Measurements from ENCODE around the gene HSPBAP1.

HSPBAP1 gene

DNA sequence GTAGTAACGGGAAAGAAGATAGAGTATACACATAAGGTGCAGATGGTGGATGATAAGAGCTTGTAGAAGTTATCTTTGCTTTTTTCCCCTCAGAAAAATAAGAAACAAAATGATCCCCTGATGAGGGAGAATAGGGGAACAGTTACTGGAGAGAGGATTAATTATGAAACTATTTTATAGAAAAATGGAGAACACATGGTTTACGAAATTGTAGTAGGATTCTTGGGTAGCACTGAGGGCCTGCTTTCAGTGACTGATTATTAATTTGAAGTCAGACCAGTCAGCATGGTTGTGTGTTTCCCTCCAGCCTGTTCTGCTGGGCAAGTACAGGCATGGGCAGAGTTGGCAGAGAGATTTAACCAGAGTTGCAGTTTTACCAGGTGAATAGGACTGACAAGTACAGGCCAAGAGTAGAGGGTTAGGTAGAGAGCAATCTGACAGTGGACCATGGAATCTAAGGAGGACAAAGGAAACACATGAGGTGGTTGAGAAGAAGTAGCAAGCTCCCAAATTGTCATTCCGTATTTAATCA is 7.1 kb upstream of the HSPBAP1 start:
- Histone ChIP-seq H3K36me3 (ENCODE audit: control insufficient read depth, insufficient read depth, low read length) (no peaks in the 10 kb centered on the region), H3K9me3 (ENCODE audit: control insufficient read depth, insufficient read depth, low read length) (no peaks in the 10 kb centered on the region), H3K27me3 (ENCODE audit: control insufficient read depth, insufficient read depth, low read length) (no peaks in the 10 kb centered on the region; the same call in 1 of the 2 replicates), H3K4me3 (ENCODE audit: low read length) (no peak overlapping the region), H3K4me1 (ENCODE audit: control insufficient read depth, insufficient read depth, low read length) (no peaks in the 10 kb centered on the region), H3K27ac (ENCODE audit: low read length) (no peak overlapping the region)
- WGBS (ENCODE audit: insufficient coverage, insufficient read length), result no CpG with 5 or more reads among the region's 3 CpGs
- no peak for DNase-seq (ENCODE audit: low read depth, low spot score)

DNA sequence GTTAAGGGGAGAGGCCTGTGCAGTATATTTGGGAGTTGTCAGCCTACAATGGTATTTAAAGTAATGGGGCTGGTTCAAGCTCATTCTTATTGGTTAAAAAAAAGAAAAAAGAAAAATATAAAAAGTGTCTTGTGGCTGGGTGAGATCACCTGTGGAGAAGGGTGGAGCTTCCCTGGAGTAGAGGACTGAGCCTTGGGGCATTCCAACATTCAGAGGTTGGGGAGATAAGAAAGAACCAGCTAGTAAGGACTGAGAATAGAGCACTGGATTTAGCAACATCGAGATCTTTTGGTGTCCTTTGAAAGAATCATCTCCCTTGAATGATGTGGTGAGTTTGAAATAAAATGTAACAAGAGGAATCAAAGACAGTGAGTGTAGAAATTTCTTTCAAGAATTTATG is 6.4 kb upstream of the HSPBAP1 start:
- H3K27ac ChIP-seq (ENCODE audit: low read length), result no peak overlapping the region
- no peaks in the 10 kb centered on the region for H3K4me1 ChIP-seq (ENCODE audit: control insufficient read depth, insufficient read depth, low read length)
- no peaks in the 10 kb centered on the region for H3K36me3 ChIP-seq (ENCODE audit: control insufficient read depth, insufficient read depth, low read length)
- no peak overlapping the region for H3K4me3 ChIP-seq (ENCODE audit: low read length)
- no CpG with 5 or more reads among the region's 1 CpG for WGBS (ENCODE audit: insufficient coverage, insufficient read length)
- no peak for DNase-seq (ENCODE audit: low read depth, low spot score)
- H3K27me3 ChIP-seq (ENCODE audit: control insufficient read depth, insufficient read depth, low read length), result no peaks in the 10 kb centered on the region; the same call in 1 of the 2 replicates
- no peaks in the 10 kb centered on the region for H3K9me3 ChIP-seq (ENCODE audit: control insufficient read depth, insufficient read depth, low read length)

DNA sequence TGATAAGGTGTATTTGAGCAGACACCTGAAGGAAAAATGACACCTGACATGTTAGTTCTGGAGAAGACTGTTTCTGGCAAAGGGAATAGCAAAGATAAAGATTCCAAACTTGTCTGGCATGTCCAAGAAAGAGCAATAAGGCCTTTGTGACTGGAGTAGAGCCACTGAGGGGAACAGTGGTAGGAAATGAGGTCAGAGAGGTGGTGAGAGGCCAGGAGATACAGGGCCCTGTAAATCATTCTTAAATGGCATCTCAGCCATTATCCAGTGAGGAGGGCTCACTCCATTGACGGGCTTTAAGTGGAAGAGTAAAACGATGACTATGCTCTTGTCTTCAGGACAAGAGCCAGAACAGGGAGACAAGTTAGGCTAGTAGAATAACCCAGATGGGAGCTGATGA is 5.7 kb upstream of the HSPBAP1 start:
- no CpG with 5 or more reads among the region's 2 CpGs for WGBS (ENCODE audit: insufficient coverage, insufficient read length)
- Histone ChIP-seq H3K36me3 (ENCODE audit: control insufficient read depth, insufficient read depth, low read length) (no peaks in the 10 kb centered on the region), H3K4me1 (ENCODE audit: control insufficient read depth, insufficient read depth, low read length) (no peaks in the 10 kb centered on the region), H3K4me3 (ENCODE audit: low read length) (no peak overlapping the region), H3K27me3 (ENCODE audit: control insufficient read depth, insufficient read depth, low read length) (no peaks in the 10 kb centered on the region; the same call in 1 of the 2 replicates), H3K27ac (ENCODE audit: low read length) (no peak overlapping the region), H3K9me3 (ENCODE audit: control insufficient read depth, insufficient read depth, low read length) (no peaks in the 10 kb centered on the region)
- no peak for DNase-seq (ENCODE audit: low read depth, low spot score)

DNA sequence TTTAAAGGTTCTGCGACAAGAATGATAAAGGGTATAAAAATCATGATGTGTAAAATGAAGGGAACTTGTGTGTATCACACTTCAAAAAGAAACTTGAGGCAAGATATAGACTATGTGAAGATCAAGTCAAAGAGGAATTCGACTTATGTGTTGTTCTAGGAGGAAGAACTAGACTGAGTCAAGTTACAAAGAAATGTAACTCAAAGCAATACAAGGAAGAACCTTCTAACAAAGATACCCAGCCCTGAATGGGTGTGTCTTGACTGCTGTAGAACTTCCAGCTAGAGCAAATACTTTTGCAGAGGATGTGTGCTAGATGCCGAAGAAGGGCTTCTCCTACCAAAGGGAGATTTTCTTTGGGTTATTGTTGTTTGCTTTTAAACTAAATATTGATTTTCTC is 3.7 kb upstream of the HSPBAP1 start:
- no CpG with 5 or more reads among the region's 3 CpGs for WGBS (ENCODE audit: insufficient coverage, insufficient read length)
- no peak overlapping the region for H3K27ac ChIP-seq (ENCODE audit: low read length)

DNA sequence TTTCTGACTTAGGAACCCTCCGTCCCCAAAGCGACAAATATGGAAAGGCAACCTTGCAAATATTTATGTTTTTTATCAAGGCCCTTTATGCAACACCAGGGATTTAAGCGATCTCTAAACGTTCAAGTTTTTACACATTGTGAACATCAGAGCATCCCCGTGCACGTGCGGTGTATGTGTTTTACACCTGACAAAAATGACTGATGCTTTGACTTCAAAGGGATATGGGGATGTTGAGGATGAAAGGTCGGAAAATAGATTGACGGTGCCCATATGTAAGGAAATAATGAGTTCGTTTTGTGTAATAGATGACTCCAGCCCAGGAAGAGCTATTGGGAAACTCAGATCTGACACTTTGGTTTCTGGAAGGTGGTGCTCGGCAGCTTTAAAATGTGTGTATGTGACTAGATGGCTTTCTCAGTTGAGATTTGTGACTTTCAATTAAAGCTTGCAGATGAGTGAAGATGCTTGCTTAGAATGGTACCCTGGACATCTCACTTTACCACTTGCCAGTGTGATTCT is 2.1 kb upstream of the HSPBAP1 start:
- no peaks in the 10 kb centered on the region for H3K4me1 ChIP-seq (ENCODE audit: control insufficient read depth, insufficient read depth, low read length)
- H3K9me3 ChIP-seq (ENCODE audit: control insufficient read depth, insufficient read depth, low read length), result no peaks in the 10 kb centered on the region
- DNase-seq (ENCODE audit: low read depth, low spot score), result no peak
- 100% methylated on average over 3 of the region's 11 CpGs for WGBS (ENCODE audit: insufficient coverage, insufficient read length)
- H3K27ac ChIP-seq (ENCODE audit: low read length), result no peak overlapping the region
- no peaks in the 10 kb centered on the region; the same call in 1 of the 2 replicates for H3K27me3 ChIP-seq (ENCODE audit: control insufficient read depth, insufficient read depth, low read length)
- peak overlapping the region; percentile 73; the same call in 1 of the 2 replicates for H3K4me3 ChIP-seq (ENCODE audit: low read length)
- no peaks in the 10 kb centered on the region for H3K36me3 ChIP-seq (ENCODE audit: control insufficient read depth, insufficient read depth, low read length)

More for the DNA sequence above, 3.7 kb upstream of the HSPBAP1 start:
- no peaks in the 10 kb centered on the region for H3K4me1 ChIP-seq (ENCODE audit: control insufficient read depth, insufficient read depth, low read length)
- no peak overlapping the region for H3K4me3 ChIP-seq (ENCODE audit: low read length)
- no peaks in the 10 kb centered on the region; the same call in 1 of the 2 replicates for H3K27me3 ChIP-seq (ENCODE audit: control insufficient read depth, insufficient read depth, low read length)
- no peaks in the 10 kb centered on the region for H3K9me3 ChIP-seq (ENCODE audit: control insufficient read depth, insufficient read depth, low read length)
- H3K36me3 ChIP-seq (ENCODE audit: control insufficient read depth, insufficient read depth, low read length), result no peaks in the 10 kb centered on the region
- no peak for DNase-seq (ENCODE audit: low read depth, low spot score)

DNA sequence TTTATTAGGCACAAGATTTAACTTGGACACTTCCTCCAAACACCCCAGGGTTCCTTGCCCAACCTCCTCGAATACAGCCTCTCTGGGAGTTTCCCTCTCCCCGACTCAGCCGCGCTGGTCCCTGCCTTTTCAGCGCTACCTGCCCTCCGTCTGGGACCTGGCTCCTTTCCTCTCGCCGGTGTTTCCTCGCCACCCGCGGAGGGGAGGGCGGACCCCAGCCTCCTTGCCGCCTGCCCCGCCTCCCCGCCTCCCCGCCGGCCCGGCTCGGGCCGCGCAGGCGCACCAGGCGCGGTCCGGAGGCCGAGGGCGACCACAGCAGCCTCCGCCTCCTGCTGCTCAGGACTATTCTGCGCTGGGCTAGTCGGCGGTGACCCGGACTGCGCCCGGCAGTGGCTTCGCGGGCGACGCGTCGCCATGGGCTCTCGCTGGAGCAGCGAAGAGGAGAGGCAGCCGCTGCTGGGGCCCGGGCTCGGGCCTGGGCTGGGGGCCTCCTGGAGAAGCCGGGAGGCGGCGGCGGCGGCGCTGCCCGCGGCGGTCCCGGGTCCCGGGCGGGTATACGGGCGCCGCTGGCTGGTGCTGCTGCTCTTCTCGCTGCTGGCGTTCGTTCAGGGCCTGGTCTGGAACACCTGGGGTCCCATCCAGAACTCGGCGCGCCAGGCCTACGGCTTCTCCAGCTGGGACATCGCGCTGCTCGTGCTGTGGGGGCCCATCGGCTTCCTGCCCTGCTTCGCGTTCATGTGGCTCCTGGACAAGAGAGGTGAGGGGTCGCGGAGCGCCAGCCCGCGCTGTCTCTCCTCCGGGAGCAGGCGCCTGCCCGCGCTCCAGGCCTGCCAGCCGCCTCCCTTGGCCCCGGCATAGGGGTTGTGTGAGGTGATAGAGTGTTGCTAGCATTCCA is 1.4 kb upstream of the HSPBAP1 start, which contains the start of gene SLC49A4:
Gene SLC49A4 (plus strand): TSS at position 291 of the 895 bp plus-strand sequence. CDS start 124 bp downstream, at position 415.
- WGBS (ENCODE audit: insufficient coverage, insufficient read length), result no CpG with 5 or more reads among the region's 84 CpGs
- no peaks in the 10 kb centered on the region; the same call in 1 of the 2 replicates for H3K27me3 ChIP-seq (ENCODE audit: control insufficient read depth, insufficient read depth, low read length)
- H3K27ac ChIP-seq (ENCODE audit: low read length), result no peak within 1 kb of the TSS
- H3K9me3 ChIP-seq (ENCODE audit: control insufficient read depth, insufficient read depth, low read length), result no peaks in the 10 kb centered on the region
- peak within 1 kb of the TSS; percentile 73 for H3K4me3 ChIP-seq (ENCODE audit: low read length)
- no peaks in the 10 kb centered on the region for H3K36me3 ChIP-seq (ENCODE audit: control insufficient read depth, insufficient read depth, low read length)
- no peaks in the 10 kb centered on the region for H3K4me1 ChIP-seq (ENCODE audit: control insufficient read depth, insufficient read depth, low read length)
- DNase-seq (ENCODE audit: low read depth, low spot score), result peak; percentile 75

DNA sequence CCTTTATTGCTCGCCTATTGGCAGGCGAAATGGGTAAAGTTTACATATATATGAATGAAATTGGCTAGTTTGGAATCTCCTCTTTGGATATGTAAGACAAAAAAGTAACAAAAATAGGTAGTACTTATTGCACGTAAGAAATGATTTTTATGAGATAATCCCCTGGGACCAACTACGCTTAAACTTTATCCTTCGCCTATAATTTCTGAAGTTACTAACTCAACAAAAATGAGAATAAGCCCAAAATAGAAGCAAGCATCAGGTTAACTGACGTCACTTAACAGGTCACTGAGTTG is 800 bp upstream of the HSPBAP1 start:
- no CpG with 5 or more reads among the region's 6 CpGs for WGBS (ENCODE audit: insufficient coverage, insufficient read length)
- DNase-seq (ENCODE audit: low read depth, low spot score), result no peak
- no peak overlapping the region for H3K27ac ChIP-seq (ENCODE audit: low read length)
- no peaks in the 10 kb centered on the region for H3K9me3 ChIP-seq (ENCODE audit: control insufficient read depth, insufficient read depth, low read length)
- peak overlapping the region; percentile 73; the same call in 1 of the 2 replicates for H3K4me3 ChIP-seq (ENCODE audit: low read length)
- no peaks in the 10 kb centered on the region for H3K36me3 ChIP-seq (ENCODE audit: control insufficient read depth, insufficient read depth, low read length)
- no peaks in the 10 kb centered on the region for H3K4me1 ChIP-seq (ENCODE audit: control insufficient read depth, insufficient read depth, low read length)
- H3K27me3 ChIP-seq (ENCODE audit: control insufficient read depth, insufficient read depth, low read length), result no peaks in the 10 kb centered on the region; the same call in 1 of the 2 replicates

DNA sequence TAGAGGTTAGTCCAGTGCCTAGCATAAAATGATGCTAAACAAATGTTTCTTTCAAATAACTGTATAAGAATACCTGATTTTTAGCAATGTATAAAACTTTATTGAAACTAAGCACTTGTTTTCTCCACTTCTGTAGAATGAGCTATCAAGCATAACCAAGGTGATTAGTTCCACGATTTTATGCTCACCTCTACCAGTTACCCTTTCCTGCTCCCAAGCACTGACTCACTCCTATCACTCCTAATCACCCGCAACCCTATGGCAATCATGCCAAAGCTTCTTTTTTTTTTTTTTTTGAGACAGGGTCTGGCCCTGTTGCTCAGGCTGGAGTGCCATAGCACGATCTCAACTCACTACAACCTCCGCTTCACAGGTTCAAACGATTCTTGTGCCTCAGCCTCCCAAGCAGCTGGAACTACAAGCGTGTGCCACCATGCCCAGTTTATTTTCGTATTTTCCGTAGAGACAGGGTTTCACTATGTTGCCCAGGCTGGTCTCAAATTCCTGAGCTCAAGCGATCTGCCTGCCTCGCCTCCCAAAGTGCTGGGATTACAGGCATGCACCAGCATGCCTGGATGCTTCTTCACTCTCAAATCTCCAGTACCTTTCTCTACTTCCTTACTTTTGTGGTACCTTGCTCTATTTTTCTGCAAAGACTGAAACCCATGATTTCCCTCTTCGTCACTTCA is 3.9 kb downstream of the HSPBAP1 start:
- no peak for DNase-seq (ENCODE audit: low read depth, low spot score)
- WGBS (ENCODE audit: insufficient coverage, insufficient read length), result no CpG with 5 or more reads among the region's 11 CpGs
- H3K9me3 ChIP-seq (ENCODE audit: control insufficient read depth, insufficient read depth, low read length), result no peaks in the 10 kb centered on the region
- H3K36me3 ChIP-seq (ENCODE audit: control insufficient read depth, insufficient read depth, low read length), result no peaks in the 10 kb centered on the region; the same call in 1 of the 2 replicates
- no peak overlapping the region for H3K4me3 ChIP-seq (ENCODE audit: low read length)
- no peak overlapping the region for H3K27ac ChIP-seq (ENCODE audit: low read length)
- H3K27me3 ChIP-seq (ENCODE audit: control insufficient read depth, insufficient read depth, low read length), result no peaks in the 10 kb centered on the region
- H3K4me1 ChIP-seq (ENCODE audit: control insufficient read depth, insufficient read depth, low read length), result no peaks in the 10 kb centered on the region

DNA sequence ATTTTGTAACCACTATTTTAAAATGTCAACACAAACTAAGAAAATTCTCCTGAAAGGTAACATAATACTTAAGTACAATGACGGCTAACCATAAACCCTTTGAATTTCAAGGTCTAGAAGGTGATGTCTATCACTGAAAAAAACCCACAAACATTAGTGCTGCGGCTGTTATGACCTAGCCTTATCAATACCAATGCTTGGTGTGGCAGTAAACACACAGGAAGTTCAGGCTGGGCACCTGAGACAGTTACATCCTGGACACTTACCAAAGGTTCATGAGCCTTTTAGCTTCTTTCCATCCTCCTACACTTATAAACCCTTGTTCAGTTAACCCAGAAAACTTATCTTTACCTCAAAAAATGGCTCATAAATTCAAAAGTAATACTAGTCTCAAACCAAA is 5.8 kb downstream of the HSPBAP1 start:
- Histone ChIP-seq H3K4me3 (ENCODE audit: low read length) (no peak overlapping the region), H3K27me3 (ENCODE audit: control insufficient read depth, insufficient read depth, low read length) (no peaks in the 10 kb centered on the region), H3K27ac (ENCODE audit: low read length) (no peak overlapping the region), H3K9me3 (ENCODE audit: control insufficient read depth, insufficient read depth, low read length) (no peaks in the 10 kb centered on the region), H3K4me1 (ENCODE audit: control insufficient read depth, insufficient read depth, low read length) (no peaks in the 10 kb centered on the region), H3K36me3 (ENCODE audit: control insufficient read depth, insufficient read depth, low read length) (no peaks in the 10 kb centered on the region; the same call in 1 of the 2 replicates)
- WGBS (ENCODE audit: insufficient coverage, insufficient read length), result no CpG with 5 or more reads among the region's 2 CpGs
- no peak for DNase-seq (ENCODE audit: low read depth, low spot score)

DNA sequence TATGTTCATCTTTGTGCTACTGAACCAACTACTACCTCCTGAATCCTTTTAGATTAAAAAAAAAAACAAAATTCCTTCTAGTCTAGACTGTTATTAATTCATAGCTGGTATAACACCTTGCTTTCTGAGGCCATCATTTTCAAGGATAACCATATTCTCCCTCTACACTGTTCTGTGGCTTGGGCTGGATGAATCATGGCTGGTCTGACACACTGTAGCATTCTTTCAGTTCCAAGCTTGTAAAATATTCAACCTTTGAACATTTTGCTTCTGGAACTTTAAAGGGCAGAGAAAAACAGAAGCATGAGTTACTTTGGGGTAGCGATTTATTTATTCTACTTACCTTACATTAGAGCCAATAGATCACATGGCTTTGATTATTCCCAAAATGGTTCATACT is 7.6 kb downstream of the HSPBAP1 start:
- no peaks in the 10 kb centered on the region; the same call in 1 of the 2 replicates for H3K36me3 ChIP-seq (ENCODE audit: control insufficient read depth, insufficient read depth, low read length)
- no peak overlapping the region for H3K27ac ChIP-seq (ENCODE audit: low read length)
- DNase-seq (ENCODE audit: low read depth, low spot score), result no peak
- H3K27me3 ChIP-seq (ENCODE audit: control insufficient read depth, insufficient read depth, low read length), result no peaks in the 10 kb centered on the region
- no CpG with 5 or more reads among the region's 1 CpG for WGBS (ENCODE audit: insufficient coverage, insufficient read length)
- no peaks in the 10 kb centered on the region for H3K9me3 ChIP-seq (ENCODE audit: control insufficient read depth, insufficient read depth, low read length)
- no peaks in the 10 kb centered on the region for H3K4me1 ChIP-seq (ENCODE audit: control insufficient read depth, insufficient read depth, low read length)
- H3K4me3 ChIP-seq (ENCODE audit: low read length), result no peak overlapping the region
